Activated naive CD4-positive, alpha-beta T cell treated with Interleukin-2 at 50 U/mL for 16 hours (primary cell): ENCODE results near the gene OSER1.
"Not testable (repeated sequence)": the region's sequence is repeated elsewhere in the genome, so short reads cannot be mapped to it uniquely, and the experiment has no call there.

Source experiments
- DNase-seq: peaks from one replicate; pipeline ENCODE4 v3.0.0-alpha.2; 2020

Gene OSER1

GRCh38 chr20:44210406-44211176 lies at the start of gene OSER1:
OSER1 (minus strand) TSS chr20:44210771; CDS start chr20:44206957, 3,814 bp downstream.
- peak; percentile 97 for DNase-seq

- DNase-seq = no peak
Measured at GRCh38 chr20:44258226-44258890, 47.8 kb upstream of the OSER1 start.

- DNase-seq = no peak
Measured at GRCh38 chr20:44256961-44257360, 46.4 kb upstream of the OSER1 start.

GRCh38 chr20:44255942-44256341 lies 45.4 kb upstream of the OSER1 start:
- DNase-seq = no peak

- no peak for DNase-seq
Measured at GRCh38 chr20:44254073-44254472, 43.5 kb upstream of the OSER1 start.

- DNase-seq = no peak
Measured at GRCh38 chr20:44253528-44253927, 43.0 kb upstream of the OSER1 start.

- DNase-seq = no peak
Measured at GRCh38 chr20:44251284-44251683, 40.7 kb upstream of the OSER1 start.

- no peak for DNase-seq
Measured at GRCh38 chr20:44248410-44248759, 37.8 kb upstream of the OSER1 start.

GRCh38 chr20:44247586-44248409 lies 37.2 kb upstream of the OSER1 start:
- DNase-seq = no peak

GRCh38 chr20:44247131-44247571 lies 36.6 kb upstream of the OSER1 start, which contains the start of gene GDAP1L1:
GDAP1L1 (plus strand) TSS chr20:44247308; CDS start chr20:44247335, 27 bp downstream.
- DNase-seq = no peak

GRCh38 chr20:44245977-44246376 lies 35.4 kb upstream of the OSER1 start:
- DNase-seq = no peak

- DNase-seq = no peak
Measured at GRCh38 chr20:44241796-44242195, 31.2 kb upstream of the OSER1 start.

GRCh38 chr20:44236840-44237239 lies 26.3 kb upstream of the OSER1 start:
- not testable (repeated sequence) for DNase-seq

GRCh38 chr20:44235702-44236101 lies 25.1 kb upstream of the OSER1 start:
- DNase-seq = no peak

- DNase-seq = no peak
Measured at GRCh38 chr20:44234566-44235317, 24.2 kb upstream of the OSER1 start.

GRCh38 chr20:44233436-44234016 lies 23.0 kb upstream of the OSER1 start:
- no peak for DNase-seq

- DNase-seq = not testable (repeated sequence)
Measured at GRCh38 chr20:44232469-44232856, 21.9 kb upstream of the OSER1 start.

- DNase-seq = no peak
Measured at GRCh38 chr20:44231713-44232468, 21.3 kb upstream of the OSER1 start.

GRCh38 chr20:44231193-44231592 lies 20.6 kb upstream of the OSER1 start:
- DNase-seq = no peak

- DNase-seq = no peak
Measured at GRCh38 chr20:44228465-44229258, 18.1 kb upstream of the OSER1 start.

- DNase-seq = no peak
Measured at GRCh38 chr20:44224637-44225036, 14.1 kb upstream of the OSER1 start.
